Left lobe of liver (tissue), 2 donors: ENCODE data around the gene RHBG. TPM values are rescaled to one million over a fixed set of nuclear protein-coding genes. Genes with fewer than 3 reads are reported as not detected.

ENCODE experiments used
- ATAC-seq: fragments of 200-7000 bp; cut with Tn5 transposase; one replicate; pipeline ENCODE4 v1.9.1; 2020; ENCODE audit warnings: mild to moderate bottlenecking, moderate library complexity
- DNase-seq: peaks from one replicate; pipeline ENCODE4 v3.0.0-alpha.2; 2020; ENCODE audit warnings: low spot score
- total RNA-seq: library from RNA; stranded (reverse); gene quantifications from one replicate; pipeline ENCODE4 v1.2.1, GENCODE V29; 2021
- donor health status: DM: no; HTN: no; CAD: no; lungs with moderate emphysema.
- donor health status: DM: no; HTN: yes; CAD: no.

The RHBG gene
- total RNA-seq, 1 donor from 2014 or later, result 2.8 TPM

DNA sequence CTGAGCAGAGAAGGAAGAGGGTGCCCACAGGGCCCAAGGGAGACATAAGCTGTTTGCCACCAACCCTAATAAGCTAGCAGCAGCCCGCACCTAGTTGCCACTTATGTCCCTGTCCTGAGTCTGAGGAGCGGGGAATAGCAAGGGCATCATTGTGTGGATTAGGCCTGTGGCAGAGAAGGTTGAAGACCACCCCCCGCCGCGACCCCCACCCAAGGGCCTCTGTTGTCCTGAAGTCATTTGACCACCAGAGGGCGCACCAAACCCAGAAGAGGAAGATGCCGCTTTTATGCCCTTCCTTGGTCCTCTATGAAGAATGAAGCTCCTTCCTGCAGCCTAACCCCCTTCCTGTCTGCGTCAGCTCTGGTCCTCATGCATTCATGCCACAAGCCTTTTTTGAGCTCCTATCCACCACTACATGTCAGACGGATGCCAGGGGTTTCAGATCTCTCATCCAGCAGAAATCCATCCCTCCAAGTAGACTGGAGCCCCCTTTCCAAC is 16.6 kb downstream of the RHBG start:
- ATAC-seq (peak; percentile 69), DNase-seq (peak; percentile 61)

DNA sequence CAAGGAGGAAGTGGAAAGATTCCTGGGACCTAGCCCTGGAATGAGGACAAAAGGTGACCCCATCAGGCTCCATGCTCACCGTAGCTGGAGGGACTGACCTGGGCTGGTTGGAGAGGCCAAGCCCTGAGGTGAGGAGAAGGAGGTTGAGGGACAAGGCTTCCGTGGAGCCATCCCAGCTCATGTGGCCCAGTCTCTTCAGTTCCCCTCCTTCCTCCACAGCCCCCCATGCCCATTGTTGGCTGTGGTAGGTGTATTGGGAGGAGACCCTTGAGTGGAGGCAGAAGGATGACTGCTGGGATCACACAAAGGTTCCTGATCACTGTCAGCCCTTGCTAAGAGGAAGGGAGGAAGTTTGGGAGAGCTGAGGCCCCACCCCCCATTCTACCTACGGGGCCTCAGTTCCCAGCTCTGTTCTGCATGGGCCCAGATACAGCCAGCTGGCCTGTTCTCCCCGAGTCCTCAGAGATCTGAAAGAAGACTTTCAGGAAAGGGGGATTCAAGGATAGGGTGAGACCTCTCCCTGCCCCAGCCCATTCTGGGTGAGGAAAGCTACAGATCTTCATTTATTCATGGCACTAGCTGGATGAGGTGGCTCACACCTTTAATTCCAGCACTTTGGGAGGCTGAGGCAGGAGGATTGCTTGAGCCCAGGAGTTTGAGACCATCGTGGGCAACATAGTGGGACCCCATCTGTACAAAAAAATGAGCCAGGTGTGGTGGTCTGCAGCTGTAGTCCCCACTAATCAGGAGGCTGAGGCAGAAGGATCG is 17.3 kb downstream of the RHBG start:
- ATAC-seq, result no peak
- no peak for DNase-seq

DNA sequence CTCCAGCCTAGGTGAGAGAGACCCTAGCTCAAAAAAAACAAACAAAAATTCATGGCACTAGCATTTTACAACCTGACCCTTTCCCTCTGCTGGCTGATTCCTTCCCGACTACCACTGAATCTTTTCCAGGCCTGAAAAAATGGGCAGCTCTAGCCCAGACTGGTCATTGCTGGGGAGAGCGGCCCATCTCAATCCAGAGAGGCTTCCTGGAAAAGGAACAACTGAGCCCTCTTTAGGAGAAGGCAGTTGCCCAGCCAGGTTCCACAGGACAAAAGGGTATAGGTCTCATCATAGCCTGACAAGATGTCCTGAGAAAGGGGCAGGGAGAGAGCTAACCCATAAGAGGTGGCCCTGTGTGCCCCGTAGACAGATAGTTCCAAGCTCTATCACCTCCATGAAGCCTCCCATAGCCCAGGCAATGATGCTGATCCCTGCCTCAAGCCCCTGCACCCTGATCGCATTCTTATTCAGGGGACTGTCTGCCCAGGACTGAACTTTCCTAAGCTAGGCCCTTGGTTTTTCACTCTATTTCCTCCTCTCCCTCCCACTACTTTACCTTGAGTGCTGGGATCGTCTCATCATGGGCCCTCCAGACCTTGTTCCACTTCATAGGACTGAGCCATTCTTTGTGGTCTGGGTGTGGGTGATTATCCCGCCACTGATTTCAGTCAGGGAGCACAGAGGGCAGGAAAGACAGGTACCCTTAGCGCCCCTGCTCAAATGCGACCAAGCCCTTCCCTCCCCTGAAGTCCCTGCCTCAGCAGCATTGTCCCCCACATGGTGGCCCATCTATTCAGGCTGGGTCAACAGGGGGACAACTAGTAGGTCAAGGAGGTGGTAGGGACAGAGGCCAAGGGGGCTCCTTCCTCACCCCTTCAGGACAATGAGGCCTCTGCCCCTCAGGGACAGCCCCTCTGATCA is 18.2 kb downstream of the RHBG start:
- ATAC-seq (no peak), DNase-seq (no peak)

DNA sequence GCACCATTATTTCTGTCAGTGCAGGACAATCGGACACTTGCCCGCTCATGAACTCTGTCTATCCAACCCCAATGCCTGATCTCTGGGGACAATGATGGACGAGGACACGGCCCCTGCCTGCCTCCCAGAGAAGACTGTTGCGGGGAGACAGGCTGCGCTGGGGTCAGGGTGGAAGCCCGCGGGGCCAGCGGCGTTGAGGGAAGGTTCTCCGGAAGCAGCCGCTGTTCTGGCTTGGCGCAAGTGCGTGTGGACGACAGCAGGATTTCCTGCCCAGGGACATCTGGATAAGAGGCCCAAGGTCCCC is 18.8 kb downstream of the RHBG start:
- ATAC-seq (no peak), DNase-seq (no peak)

DNA sequence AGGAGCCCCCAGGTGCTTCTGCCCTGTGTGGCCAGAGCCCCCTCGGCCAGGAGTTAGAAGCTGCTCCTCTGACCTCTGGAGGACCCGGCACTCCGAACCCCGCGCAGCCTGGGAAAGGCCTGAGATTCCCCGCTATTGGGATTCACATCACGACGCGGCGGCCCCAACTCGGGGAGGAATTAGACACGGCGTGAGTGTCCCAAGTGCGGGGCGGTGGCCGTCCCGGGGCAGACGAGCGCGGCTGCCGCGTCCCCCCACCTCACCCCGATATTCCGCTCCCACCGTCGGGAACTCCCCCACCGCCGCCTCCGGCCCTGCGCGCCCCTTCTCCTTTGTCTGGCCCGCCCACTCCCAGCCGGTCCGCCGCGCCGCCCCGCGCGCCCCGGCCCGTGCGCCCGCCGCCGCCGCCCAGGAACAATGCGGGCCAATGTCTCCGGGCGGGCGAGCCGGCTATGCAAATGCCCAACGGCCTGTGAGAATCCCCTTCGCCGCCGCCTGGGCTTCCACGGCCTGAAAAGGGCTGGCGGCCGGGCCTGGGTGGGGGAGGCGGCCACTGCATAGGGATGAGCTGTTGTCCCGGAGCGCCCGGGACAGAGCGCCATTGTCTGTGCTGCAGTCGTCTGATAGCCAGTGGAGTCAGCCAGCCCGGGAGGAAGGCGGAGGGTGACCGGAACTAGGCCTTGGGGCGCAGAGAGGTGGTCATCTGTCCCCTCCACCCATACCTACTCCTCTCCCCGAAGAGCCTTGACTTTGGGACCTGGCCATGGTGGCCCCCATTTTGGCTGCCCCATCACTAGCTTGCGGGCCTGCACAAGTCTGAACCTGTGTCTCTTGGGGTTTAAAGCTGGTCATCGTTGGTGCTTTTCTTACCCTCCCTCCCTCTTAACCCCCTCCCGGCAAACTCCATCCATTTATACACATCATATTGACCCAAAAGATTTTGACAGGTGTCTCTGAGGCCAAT is 19.4 kb downstream of the RHBG start:
- ATAC-seq (no peak), DNase-seq (no peak)

DNA sequence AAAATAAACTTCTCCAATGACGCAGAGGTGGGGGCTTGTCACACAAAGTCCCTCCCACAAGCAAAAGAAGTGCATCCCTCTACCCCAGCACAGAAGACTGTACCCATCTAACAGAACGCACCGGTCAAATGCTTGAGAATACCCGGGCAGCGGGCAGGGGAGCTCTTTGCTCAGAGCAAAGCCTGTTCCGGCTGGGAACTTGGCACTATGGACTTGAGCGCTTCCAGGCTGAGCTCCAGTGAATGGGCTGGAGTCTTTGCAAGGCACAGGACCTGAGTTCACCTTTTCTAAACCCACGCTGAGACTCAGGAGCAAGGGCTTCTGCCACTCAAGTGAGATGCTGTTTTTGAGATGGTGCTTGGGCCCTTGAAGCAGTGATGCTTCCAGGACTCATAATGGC is 20.3 kb downstream of the RHBG start:
- ATAC-seq, result no peak
- DNase-seq, result no peak

DNA sequence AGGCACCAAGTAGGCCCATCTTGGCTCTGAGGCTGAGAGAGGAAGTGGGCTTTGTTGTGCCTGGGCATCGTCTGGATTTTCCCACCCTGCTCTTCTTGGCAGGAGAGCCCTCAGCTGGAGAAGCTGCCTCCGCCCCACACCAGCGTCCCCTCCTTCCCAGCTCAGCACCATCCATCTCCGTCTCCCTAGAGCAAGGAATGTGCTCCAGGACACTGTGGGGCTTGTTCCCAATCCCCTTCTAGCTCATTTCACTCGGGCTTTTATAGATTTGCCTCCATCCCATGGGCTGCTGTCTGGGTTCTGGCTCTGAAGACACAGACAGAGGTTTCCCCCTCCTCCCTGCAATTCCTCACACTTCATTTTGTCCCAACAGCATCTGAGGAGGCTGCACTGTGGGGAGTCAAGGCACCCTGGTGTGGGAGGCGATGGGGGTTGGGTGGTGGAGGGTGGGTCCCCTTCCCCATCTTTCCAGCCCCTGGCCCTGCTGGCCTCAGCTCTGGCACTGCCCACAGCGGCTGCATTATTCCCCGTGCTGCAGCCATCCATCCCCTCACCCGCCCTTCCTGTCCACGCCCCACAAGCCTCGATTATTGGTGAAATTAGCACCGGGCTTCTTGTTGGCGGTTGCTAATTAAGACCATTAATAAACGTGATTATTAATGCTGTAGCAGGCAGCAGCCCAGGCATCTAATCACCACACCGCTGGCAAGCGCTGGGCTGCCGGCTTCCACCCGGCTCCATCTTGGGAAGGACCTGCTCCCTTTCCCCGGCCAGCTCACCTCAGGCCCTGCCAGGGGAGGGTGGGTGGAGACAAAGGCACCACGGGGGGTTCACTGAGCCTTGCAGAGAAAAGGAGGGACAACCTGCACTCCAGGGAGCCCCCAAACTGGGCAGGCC is 21.7 kb downstream of the RHBG start:
- no peak for DNase-seq
- ATAC-seq, result no peak

DNA sequence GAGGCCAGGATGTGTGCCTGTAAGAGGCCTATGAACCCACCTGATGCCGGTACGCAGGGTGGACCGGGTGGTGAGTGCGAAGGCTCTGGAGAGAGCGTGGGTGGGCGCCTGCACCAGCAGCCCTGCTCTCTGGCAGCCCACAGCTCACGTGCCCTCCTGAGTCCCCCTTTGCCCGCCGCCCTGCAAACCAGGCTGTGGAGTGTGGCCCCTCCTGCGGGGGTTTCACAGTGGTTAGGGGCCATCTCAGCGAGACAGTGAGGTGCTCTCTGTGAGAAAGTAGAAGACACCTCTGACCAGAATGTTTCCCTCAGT is 22.3 kb downstream of the RHBG start:
- DNase-seq (no peak), ATAC-seq (no peak)

DNA sequence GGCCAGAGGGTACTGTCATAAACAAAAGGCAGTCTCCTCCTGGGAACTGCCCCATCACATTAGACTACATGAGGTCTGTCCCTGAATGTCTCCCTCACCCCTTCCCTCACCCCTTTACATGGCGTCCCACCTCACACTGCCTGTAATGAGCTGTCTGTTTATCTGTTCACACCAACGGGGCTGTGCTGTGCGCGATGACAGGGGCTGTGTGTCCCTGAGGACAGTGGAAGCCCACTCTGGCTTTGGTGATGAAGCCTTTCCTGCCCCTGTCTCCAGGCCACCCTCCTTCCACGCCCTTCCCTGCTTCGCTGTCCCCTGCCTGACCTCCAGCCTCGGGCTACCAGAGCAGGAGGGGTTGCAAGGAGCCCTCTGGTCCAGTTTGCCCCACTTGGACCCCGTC is 22.7 kb downstream of the RHBG start:
- DNase-seq, result no peak
- no peak for ATAC-seq

DNA sequence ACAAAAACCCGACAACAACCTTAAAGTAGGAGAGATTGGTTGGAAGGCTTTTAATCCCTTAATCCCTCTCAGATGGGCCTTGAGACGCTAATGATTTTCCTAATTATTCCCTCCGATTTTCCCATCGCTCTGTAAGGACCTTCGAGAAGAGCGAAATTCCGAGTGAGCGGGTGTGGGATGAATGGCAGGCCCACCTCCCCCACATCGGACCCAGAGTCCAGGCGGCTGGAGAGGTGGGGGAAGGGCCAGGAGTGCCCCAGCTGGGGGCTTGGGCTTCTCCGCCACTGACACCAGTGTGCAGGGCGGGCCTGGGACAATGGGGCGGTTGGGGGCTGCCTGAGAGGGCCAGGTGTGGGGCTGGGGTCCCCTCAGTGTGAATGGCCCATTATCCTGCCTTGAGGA is 23.4 kb downstream of the RHBG start:
- DNase-seq (no peak), ATAC-seq (no peak)

DNA sequence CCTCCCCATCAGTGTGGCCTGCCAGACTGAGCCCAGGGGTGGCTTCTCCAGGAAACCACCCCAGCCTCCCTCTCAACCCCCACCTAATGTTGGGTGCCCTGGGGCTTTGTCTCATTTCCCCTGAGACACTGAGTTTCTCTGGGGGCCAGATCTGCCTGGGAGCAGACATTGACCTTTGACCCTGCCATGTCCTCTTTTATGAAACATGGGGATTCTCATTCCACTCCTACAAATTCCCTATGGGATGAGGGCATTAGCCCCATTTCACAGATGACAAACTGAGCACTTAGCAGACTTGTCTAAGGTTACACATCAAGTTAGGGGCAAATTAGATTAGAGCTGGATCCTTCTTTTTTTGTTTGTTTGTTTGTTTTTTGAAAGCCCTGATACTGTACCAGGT is 24.1 kb downstream of the RHBG start:
- DNase-seq, result no peak
- no peak for ATAC-seq

DNA sequence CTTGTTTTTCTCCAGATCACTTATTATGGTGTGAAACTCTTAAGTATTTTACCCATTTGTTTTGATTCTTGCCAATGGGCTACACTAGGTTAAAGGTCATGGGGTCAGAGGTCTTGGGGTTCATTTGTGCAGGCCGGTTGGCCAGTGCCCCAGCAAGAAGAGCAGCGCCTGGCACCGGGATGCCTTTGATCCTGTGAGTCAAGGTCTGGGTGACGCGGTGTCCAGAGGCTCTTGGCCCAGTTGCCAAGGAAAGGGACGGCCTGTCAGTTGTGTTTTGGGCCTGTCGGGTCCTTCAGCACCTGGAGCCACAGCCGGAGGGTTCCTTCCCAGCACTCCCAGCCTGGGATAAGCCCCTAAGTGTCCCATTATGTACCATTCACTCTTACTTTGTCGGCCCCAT is 25.1 kb downstream of the RHBG start:
- DNase-seq (no peak), ATAC-seq (peak; percentile 35)

DNA sequence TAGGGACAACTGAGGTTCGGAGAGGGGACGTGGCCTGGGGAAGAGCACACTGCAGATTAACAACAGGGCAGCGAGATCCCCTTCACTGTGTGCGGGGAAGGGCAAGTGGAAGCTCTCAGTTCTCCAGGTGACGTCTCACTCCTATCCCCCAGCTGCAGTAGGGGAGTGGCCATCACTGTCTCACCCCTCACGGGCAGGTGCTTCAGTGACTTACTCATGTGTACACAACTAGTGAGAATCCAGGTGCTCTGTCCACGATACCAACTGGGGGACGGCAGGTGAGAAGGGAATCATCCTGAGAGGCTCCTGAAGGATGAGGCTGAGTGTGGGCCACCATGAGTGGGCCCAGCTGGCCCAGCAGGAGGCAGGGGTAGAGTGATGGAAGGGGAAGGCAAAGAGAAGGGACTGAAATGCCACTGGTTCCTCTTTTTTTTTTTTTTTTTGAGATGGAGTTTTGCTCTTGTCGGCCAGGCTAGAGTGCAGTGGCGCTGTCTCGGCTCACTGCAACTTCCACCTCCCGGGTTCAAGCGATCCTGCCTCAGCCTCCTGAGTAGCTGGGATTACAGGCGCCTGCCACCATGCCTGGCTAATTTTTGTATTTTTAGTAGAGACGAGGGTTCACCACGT is 25.9 kb downstream of the RHBG start:
- DNase-seq (no peak), ATAC-seq (no peak)

DNA sequence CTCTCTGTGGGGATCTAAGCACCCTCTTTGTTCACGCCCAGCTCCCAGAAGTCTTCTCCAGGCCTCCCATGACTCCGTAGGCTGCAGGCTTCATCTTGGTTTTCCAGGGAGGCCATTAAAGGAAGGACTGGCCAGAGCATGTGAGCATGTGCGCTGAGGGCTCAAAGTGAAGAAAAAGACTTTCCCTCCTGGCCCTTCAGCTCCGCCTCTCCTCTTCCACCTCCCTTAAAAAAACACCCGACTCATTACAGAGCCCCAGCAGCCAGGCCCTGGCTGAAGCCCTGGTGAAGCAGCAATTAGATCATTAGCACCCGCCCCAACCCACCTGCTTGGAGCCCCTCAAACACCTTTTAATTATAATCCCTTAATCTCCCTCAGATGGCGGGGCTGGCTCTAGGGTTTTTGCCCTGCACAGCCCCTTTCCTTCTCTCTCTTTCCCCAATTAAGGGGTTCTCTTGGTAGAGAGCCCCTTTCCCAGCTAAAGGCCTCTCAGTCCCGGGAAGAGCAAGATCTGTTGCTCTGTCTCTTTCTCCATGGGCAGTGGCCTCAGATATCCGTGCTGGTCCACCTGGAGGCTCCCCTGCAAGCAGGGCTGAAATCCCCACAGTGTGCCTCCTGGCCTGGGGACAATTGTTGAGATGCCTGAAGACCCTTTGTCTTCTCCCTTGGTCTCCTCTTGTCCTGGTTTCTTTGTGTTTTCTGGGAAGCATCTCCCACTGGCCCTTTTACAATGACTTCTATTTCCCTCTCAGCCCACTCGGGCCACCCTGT is 30.5 kb downstream of the RHBG start:
- ATAC-seq (no peak), DNase-seq (no peak)

DNA sequence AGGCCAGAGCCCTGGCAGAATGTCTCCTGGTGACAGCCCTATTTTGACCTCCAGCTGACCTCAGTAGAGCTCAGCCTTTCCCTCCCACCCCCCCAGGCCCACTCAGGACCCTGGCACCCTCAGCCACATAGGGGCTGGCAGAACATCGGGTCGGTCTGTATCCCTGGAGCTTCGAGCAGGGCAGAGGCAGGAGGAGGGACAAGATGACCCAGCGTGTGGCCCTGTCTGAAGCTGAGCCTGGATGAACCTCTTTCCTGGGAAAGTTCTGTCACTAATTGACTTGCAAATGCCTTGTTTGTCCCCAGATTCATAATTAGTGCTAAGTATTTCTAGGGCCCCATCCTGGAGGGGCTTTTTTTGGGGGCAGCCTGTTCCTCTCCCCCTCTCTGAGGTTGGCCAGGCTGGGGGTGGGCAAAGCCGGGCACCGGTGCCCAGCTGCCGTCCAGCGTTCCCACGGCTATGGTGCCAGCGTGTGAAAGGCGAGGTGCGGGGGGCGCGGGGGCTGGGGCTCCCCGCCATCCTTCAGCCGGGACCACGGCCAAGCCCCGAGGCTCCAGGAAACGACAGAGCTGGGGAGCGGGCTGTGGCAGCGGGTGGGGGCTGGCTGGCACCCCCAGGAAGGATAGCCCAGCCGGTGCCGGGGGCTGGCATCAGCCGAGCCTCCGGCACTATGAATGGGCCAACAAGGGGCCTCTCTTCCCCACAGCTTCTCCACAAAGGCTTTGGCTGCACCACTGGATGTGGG is 31.4 kb downstream of the RHBG start:
- DNase-seq (no peak), ATAC-seq (no peak)

DNA sequence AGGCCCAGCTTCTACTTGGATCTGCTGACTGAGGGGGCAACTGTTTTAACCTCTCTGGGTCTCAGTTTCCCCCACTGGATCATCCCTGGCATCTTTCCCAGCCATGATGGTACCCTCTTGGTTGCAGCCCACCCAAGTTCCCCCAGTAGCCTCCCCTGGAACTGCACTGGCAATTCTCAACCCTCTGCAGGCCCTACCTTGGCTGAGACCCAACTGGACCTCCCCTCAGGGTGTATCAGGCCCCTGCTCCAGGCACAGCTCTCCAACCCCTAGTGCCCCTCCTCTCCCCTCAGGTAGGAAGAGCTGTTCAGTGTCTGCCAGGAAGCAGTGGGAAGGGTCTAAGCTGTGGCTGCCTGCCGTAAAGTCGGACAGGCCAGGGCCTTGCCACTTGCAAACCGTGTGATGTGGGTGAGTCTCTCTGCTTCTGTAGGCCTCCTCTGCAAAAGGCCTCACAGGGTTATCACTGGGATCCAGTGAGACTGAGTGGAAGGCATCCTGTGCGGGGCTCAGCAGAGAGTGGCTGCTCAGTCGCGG is 32.1 kb downstream of the RHBG start:
- DNase-seq, result no peak
- no peak for ATAC-seq

DNA sequence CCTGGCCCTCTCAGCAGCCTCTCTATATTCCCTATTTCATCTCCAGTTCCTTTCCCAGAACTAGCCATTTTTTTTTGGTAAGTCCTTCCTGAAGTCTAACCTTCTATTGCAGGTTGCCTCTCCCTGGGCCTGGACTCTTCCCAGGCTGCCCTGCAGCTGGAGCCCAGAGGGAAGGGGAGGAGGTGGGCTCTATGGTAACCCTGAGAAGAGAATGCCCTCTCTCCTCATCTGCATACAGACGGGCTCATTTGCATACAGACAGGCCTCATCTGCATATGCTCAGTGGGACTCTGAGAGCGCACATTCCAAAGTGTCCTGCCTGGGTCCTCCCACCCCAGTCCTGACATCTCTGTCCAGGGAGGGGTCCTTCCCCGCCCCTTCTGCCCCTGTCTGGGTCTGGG is 32.7 kb downstream of the RHBG start:
- DNase-seq (no peak), ATAC-seq (no peak)
